ENCODE data around the gene PRKCA. TPM values are rescaled to one million over a fixed set of nuclear protein-coding genes. Genes with fewer than 3 reads are reported as not detected.

The PRKCA gene
- total and polyA plus RNA-seq, 9 of the 15 experiments (the other 6 are each of a cell fraction or from before 2014, with no cell fraction given): 3.2 to 33.0 (median 17.8) TPM

GRCh38 chr17:66343531-66344078 is 41.2 kb downstream of the PRKCA start (continued):
- TF ChIP-seq CREB3L1 (IDR thresholded peaks at IDR 0.05; ENCODE audit: borderline replicate concordance, low read depth) (peak; percentile 58; the same call in 1 of the 2 replicates), STAT5A (IDR thresholded peaks at IDR 0.05; ENCODE audit: borderline replicate concordance, low read length) (peak; percentile 59; the same call in 1 of the 2 replicates), ZNF384 (IDR thresholded peaks at IDR 0.05; ENCODE audit: low read depth, low read length) (peak; percentile 32; the same call in 1 of the 2 replicates), HDAC8 (tag; IDR thresholded peaks at IDR 0.05) (no peak), ZNF395 (CRISPR knock-in tag; IDR thresholded peaks at IDR 0.05) (no peak), CCNT2 (IDR thresholded peaks at IDR 0.05; ENCODE audit: borderline replicate concordance, extremely low read depth, insufficient read length, low read depth, low read length) (peak; percentile 69), ZNF224 (CRISPR knock-in tag; IDR thresholded peaks at IDR 0.05) (no peak), NUFIP1 (IDR thresholded peaks at IDR 0.05; ENCODE audit: partially characterized antibody) (peak; percentile 38), ELK1 (CRISPR knock-in tag; IDR thresholded peaks at IDR 0.05) (no peak), FOXA1 (IDR thresholded peaks at IDR 0.05; ENCODE audit: borderline replicate concordance) (0 out of 2 replicates have a peak, but pooled peaks have one; percentile 22), THRB (CRISPR knock-in tag; conservative IDR thresholded peaks at IDR 0.05) (0 out of 2 replicates have a peak, but pooled peaks have one; percentile 21), MAZ (CRISPR knock-in tag; conservative IDR thresholded peaks at IDR 0.05 in 1 of 2, IDR thresholded peaks at IDR 0.05 in 1 of 2) (peak in 1 of 2 experiments; percentile 69; a peak in 2 of 4 replicates), COPS2 (conservative IDR thresholded peaks at IDR 0.05) (no peak), GATAD2B (IDR thresholded peaks at IDR 0.05; ENCODE audit: borderline replicate concordance) (peak; percentile 61; the same call in 1 of the 2 replicates), FIP1L1 (IDR thresholded peaks at IDR 0.05; ENCODE audit: low read depth, low read length, poor library complexity, severe bottlenecking) (no peak), IRF2 (CRISPR knock-in tag; IDR thresholded peaks at IDR 0.05) (no peak), RUNX1 (IDR thresholded peaks at IDR 0.05; ENCODE audit: low read depth) (no peak), ZNF280B (CRISPR knock-in tag; IDR thresholded peaks at IDR 0.05) (no peak), HDAC2 (IDR thresholded peaks at IDR 0.05) (peak; percentile 98), SAFB (IDR thresholded peaks at IDR 0.05; ENCODE audit: borderline replicate concordance, low read depth, low read length) (no peak), L3MBTL2 (IDR thresholded peaks at IDR 0.05) (peak; percentile 61), ZNF561 (CRISPR knock-in tag; conservative IDR thresholded peaks at IDR 0.05) (no peak)

All from K562 (cell line).